ENCODE results near the gene APOLD1. TPM values are rescaled to one million over a fixed set of nuclear protein-coding genes. Genes with fewer than 3 reads are reported as not detected.
A peak's percentile ranks its signal among the peaks of the same experiment; 100 is the strongest.

The APOLD1 gene
- total RNA-seq, 1 donor from 2014 or later = 0.70 TPM

GRCh38 chr12:12792421-12792820, 7.0 kb downstream of the APOLD1 start:
- peaks cover 11% of the 10 kb centered on the region for H3K4me1 ChIP-seq (ENCODE audit: insufficient read depth, low read length)
- peak overlapping the region; percentile 1 for H2AFZ ChIP-seq (ENCODE audit: low read depth, low read length)
- H3K9me3 ChIP-seq (ENCODE audit: insufficient read depth, low read depth, low read length) = no peaks in the 10 kb centered on the region
- peaks cover 3% of the 10 kb centered on the region for H3K27me3 Mint-ChIP-seq (ENCODE audit: low read depth, unreplicated experiment)
- DNase-seq (ENCODE audit: low read depth) = no peak
- H3K4me3 ChIP-seq (ENCODE audit: insufficient read depth, low read depth, low read length) = no peak overlapping the region
- H3K4me2 ChIP-seq (ENCODE audit: low read length) = no peak overlapping the region
- peak overlapping the region; percentile 8 for H3K9ac ChIP-seq (ENCODE audit: low read length)
- H3K27ac ChIP-seq (ENCODE audit: low read depth, low read length) = no peak overlapping the region
- no peak for TF ChIP-seq CTCF (IDR thresholded peaks at IDR 0.05; ENCODE audit: insufficient read depth, low read depth, low read length)
- no peak for TF ChIP-seq EZH2 (IDR thresholded peaks at IDR 0.05; ENCODE audit: insufficient read depth, low read length)
- no peak overlapping the region for H3K27ac Mint-ChIP-seq (ENCODE audit: unreplicated experiment)
- no peak overlapping the region for H3K4me3 Mint-ChIP-seq (ENCODE audit: unreplicated experiment)
- peaks cover 4% of the 10 kb centered on the region for H3K79me2 ChIP-seq (ENCODE audit: insufficient read depth, low read length)
- no peaks in the 10 kb centered on the region for H3K27me3 ChIP-seq (ENCODE audit: insufficient read depth, low read length)
- FAIRE-seq = no peak
- H3K4me1 Mint-ChIP-seq (ENCODE audit: low read depth, unreplicated experiment) = peaks cover 17% of the 10 kb centered on the region
- H4K20me1 ChIP-seq (ENCODE audit: insufficient read depth, low read length) = no peaks in the 10 kb centered on the region
- H3K36me3 ChIP-seq (ENCODE audit: insufficient read depth, low read length) = no peaks in the 10 kb centered on the region
- H3K36me3 Mint-ChIP-seq (ENCODE audit: low read depth, unreplicated experiment) = no peaks in the 10 kb centered on the region
- H3K9me3 Mint-ChIP-seq (ENCODE audit: unreplicated experiment) = no peaks in the 10 kb centered on the region

GRCh38 chr12:12794686-12795085, 9.2 kb downstream of the APOLD1 start:
- Mint-ChIP-seq H3K4me1 (ENCODE audit: low read depth, unreplicated experiment) (peaks cover 13% of the 10 kb centered on the region), H3K27me3 (ENCODE audit: low read depth, unreplicated experiment) (no peaks in the 10 kb centered on the region), H3K4me3 (ENCODE audit: unreplicated experiment) (no peak overlapping the region), H3K9me3 (ENCODE audit: unreplicated experiment) (no peaks in the 10 kb centered on the region), H3K27ac (ENCODE audit: unreplicated experiment) (no peak overlapping the region), H3K36me3 (ENCODE audit: low read depth, unreplicated experiment) (no peaks in the 10 kb centered on the region)
- H3K4me2 ChIP-seq (ENCODE audit: low read length) = no peak overlapping the region
- no peaks in the 10 kb centered on the region for H3K27me3 ChIP-seq (ENCODE audit: insufficient read depth, low read length)
- peaks cover 7% of the 10 kb centered on the region for H3K4me1 ChIP-seq (ENCODE audit: insufficient read depth, low read length)
- DNase-seq (ENCODE audit: low read depth) (no peak), FAIRE-seq (no peak)
- no peaks in the 10 kb centered on the region for H3K79me2 ChIP-seq (ENCODE audit: insufficient read depth, low read length)
- H3K4me3 ChIP-seq (ENCODE audit: insufficient read depth, low read depth, low read length) = no peak overlapping the region
- H3K36me3 ChIP-seq (ENCODE audit: insufficient read depth, low read length) = no peaks in the 10 kb centered on the region
- no peaks in the 10 kb centered on the region for H4K20me1 ChIP-seq (ENCODE audit: insufficient read depth, low read length)
- no peak overlapping the region for H2AFZ ChIP-seq (ENCODE audit: low read depth, low read length)
- no peak overlapping the region for H3K9ac ChIP-seq (ENCODE audit: low read length)
- no peaks in the 10 kb centered on the region for H3K9me3 ChIP-seq (ENCODE audit: insufficient read depth, low read depth, low read length)
- H3K27ac ChIP-seq (ENCODE audit: low read depth, low read length) = no peak overlapping the region
- TF ChIP-seq EZH2 (IDR thresholded peaks at IDR 0.05; ENCODE audit: insufficient read depth, low read length) (no peak), CTCF (IDR thresholded peaks at IDR 0.05; ENCODE audit: insufficient read depth, low read depth, low read length) (no peak)

- DNase-seq (ENCODE audit: low read depth) = no peak
- peaks cover 7% of the 10 kb centered on the region for H3K4me1 ChIP-seq (ENCODE audit: insufficient read depth, low read length)
- no peaks in the 10 kb centered on the region for H3K27me3 ChIP-seq (ENCODE audit: insufficient read depth, low read length)
- FAIRE-seq = no peak
- H3K27ac Mint-ChIP-seq (ENCODE audit: unreplicated experiment) = no peak overlapping the region
- no peak overlapping the region for H3K4me3 Mint-ChIP-seq (ENCODE audit: unreplicated experiment)
- no peak for TF ChIP-seq EZH2 (IDR thresholded peaks at IDR 0.05; ENCODE audit: insufficient read depth, low read length)
- H4K20me1 ChIP-seq (ENCODE audit: insufficient read depth, low read length) = no peaks in the 10 kb centered on the region
- no peaks in the 10 kb centered on the region for H3K79me2 ChIP-seq (ENCODE audit: insufficient read depth, low read length)
- no peak overlapping the region for H3K4me2 ChIP-seq (ENCODE audit: low read length)
- no peaks in the 10 kb centered on the region for H3K9me3 ChIP-seq (ENCODE audit: insufficient read depth, low read depth, low read length)
- no peaks in the 10 kb centered on the region for H3K9me3 Mint-ChIP-seq (ENCODE audit: unreplicated experiment)
- no peaks in the 10 kb centered on the region for H3K27me3 Mint-ChIP-seq (ENCODE audit: low read depth, unreplicated experiment)
- no peak overlapping the region for H3K9ac ChIP-seq (ENCODE audit: low read length)
- H2AFZ ChIP-seq (ENCODE audit: low read depth, low read length) = no peak overlapping the region
- H3K4me3 ChIP-seq (ENCODE audit: insufficient read depth, low read depth, low read length) = no peak overlapping the region
- H3K36me3 Mint-ChIP-seq (ENCODE audit: low read depth, unreplicated experiment) = no peaks in the 10 kb centered on the region
- H3K36me3 ChIP-seq (ENCODE audit: insufficient read depth, low read length) = no peaks in the 10 kb centered on the region
- peaks cover 18% of the 10 kb centered on the region for H3K4me1 Mint-ChIP-seq (ENCODE audit: low read depth, unreplicated experiment)
- no peak overlapping the region for H3K27ac ChIP-seq (ENCODE audit: low read depth, low read length)
Observed at GRCh38 chr12:12796171-12796570, 10.7 kb downstream of the APOLD1 start.
